ENCODE results near the gene MPZL2. TPM values are rescaled to one million over a fixed set of nuclear protein-coding genes. Genes with fewer than 3 reads are reported as not detected.

MPZL2 gene
- total RNA-seq, 1 donor = 0.36 TPM

DNA sequence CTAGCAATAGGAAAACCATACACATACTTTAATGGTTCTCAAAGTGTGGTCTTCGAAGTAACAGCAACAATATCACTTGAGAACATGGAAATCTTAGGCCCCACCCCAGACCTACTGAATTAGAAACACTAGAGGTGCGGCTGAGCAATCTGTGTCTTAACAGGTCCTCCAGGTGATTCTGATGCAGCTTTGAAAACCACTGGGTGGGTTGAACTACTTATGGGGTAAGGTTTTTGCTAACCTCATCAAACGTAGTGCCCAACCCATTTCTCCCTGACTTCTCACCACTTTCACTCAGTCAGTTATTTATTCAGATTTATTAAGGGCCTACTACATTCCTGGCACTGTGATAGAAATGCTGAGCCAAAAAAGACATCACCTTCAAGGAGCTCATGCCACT, 3.7 kb downstream of the MPZL2 start:
- no peak overlapping the region for H3K4me3 ChIP-seq (ENCODE audit: low read depth, low read length)
- DNase-seq (ENCODE audit: low read depth) = no peak
- TF ChIP-seq, protein P1, sequence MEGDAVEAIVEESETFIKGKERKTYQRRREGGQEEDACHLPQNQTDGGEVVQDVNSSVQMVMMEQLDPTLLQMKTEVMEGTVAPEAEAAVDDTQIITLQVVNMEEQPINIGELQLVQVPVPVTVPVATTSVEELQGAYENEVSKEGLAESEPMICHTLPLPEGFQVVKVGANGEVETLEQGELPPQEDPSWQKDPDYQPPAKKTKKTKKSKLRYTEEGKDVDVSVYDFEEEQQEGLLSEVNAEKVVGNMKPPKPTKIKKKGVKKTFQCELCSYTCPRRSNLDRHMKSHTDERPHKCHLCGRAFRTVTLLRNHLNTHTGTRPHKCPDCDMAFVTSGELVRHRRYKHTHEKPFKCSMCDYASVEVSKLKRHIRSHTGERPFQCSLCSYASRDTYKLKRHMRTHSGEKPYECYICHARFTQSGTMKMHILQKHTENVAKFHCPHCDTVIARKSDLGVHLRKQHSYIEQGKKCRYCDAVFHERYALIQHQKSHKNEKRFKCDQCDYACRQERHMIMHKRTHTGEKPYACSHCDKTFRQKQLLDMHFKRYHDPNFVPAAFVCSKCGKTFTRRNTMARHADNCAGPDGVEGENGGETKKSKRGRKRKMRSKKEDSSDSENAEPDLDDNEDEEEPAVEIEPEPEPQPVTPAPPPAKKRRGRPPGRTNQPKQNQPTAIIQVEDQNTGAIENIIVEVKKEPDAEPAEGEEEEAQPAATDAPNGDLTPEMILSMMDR (IDR thresholded peaks at IDR 0.05; ENCODE audit: insufficient read depth, low read length) = no peak

DNA sequence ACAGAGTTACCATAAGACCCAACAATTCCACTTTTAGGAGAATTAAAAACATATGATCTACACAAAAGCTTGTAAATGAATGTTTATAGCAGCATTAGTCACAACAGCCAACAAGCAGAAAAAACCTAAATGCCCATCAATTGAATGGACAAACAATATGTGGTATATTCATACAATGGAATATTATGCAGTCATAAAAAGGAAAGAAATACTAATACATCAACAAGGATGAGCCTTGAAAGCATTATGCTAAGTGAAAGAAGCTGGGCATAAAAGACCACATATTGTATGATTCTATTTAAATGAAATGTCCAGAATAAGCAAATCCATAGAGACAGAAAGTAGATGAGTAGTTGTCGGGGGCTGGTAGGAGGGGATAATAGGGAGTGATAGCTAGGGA, 5.0 kb downstream of the MPZL2 start:
- no peak for DNase-seq (ENCODE audit: low read depth)
- no peak overlapping the region for H3K4me3 ChIP-seq (ENCODE audit: low read depth, low read length)
- TF ChIP-seq, protein P1 (IDR thresholded peaks at IDR 0.05; ENCODE audit: insufficient read depth, low read length) = no peak

- DNase-seq (ENCODE audit: low read depth) = no peak
- TF ChIP-seq, protein P1 (IDR thresholded peaks at IDR 0.05; ENCODE audit: insufficient read depth, low read length) = peak; percentile 20
- H3K4me3 ChIP-seq (ENCODE audit: low read depth, low read length) = no peak overlapping the region
These were observed 5.7 kb downstream of the MPZL2 start for GRCh38 chr11:118258410-118258809.

- TF ChIP-seq, protein P1 (IDR thresholded peaks at IDR 0.05; ENCODE audit: insufficient read depth, low read length) = no peak
- H3K4me3 ChIP-seq (ENCODE audit: low read depth, low read length) = no peak overlapping the region
- no peak for DNase-seq (ENCODE audit: low read depth)
These were observed 11.4 kb downstream of the MPZL2 start for GRCh38 chr11:118252688-118253087.

DNA sequence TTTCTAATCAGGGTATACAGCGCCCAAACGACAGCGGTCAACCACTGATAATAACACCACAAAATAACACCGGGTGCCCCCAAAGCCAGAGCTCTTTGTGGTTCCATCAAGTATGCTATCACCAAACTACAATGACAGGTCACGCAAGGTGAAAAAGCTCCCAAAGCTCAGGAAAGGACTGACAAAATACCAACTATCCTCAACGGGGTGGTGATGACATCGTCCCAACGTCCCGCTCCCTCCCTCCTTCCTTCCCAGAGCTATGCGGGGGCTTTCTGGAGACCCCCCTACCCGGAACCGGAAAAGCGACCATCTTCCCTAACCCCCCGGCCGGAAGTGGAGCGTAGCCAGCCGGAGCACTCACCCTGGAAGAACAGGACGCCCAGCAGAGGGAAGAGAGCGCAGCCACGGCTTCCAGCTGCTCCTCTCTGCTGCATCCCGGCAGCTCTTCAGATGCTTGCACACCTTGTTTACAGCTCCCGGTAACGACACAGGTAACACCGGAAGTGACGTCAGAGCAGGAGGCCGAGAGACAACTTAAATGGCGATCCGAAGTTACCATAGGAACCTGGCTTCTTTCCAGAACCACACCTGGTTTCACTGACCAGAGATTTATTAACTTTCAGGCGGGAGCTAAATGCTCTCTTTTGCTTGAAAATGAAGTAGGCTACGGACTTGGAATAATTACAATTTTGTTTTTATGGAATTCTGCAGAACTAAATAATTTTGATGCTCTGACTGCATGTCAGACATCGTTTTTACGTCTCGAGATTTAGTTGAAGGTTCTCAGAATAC, 12.0 kb downstream of the MPZL2 start, which contains the start of gene MPZL3:
MPZL3 (minus strand) TSS at position 508 of the 795 bp plus-strand sequence; CDS start at position 437, 71 bp downstream.
- DNase-seq (ENCODE audit: low read depth) = peak; percentile 52
- peak within 1 kb of the TSS; percentile 80 for H3K4me3 ChIP-seq (ENCODE audit: low read depth, low read length)
- TF ChIP-seq, protein P1 (IDR thresholded peaks at IDR 0.05; ENCODE audit: insufficient read depth, low read length) = no peak

DNA sequence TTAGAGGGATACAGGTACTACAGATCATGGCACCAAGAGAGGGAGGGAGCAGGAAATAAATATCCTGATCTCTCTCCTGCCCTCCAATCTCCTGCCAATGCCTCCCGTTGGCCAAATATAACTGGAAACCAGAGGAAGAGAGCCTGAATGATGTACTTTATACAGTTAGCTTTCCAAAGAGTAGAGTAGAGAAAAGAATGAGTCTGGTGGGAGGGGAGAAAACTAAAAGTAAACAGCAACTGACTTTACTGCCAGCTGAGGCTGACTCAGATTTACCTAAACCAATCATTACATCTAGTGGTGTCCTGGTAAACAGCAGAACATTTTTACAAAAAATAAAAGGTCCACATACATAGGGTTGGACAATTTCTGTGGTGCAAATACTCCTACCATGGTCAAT, 17.1 kb downstream of the MPZL2 start:
- no peak for DNase-seq (ENCODE audit: low read depth)
- H3K4me3 ChIP-seq (ENCODE audit: low read depth, low read length) = no peak overlapping the region
- TF ChIP-seq, protein P1 (IDR thresholded peaks at IDR 0.05; ENCODE audit: insufficient read depth, low read length) = no peak
